ENCODE data around the gene ANKRD22. TPM values are rescaled to one million over a fixed set of nuclear protein-coding genes. Genes with fewer than 3 reads are reported as not detected.

Gene ANKRD22
- total and polyA plus RNA-seq, 2 of the 8 experiments (the other 6 are each of a cell fraction or from before 2014, with no cell fraction given) = 0.68 TPM; not detected in 1

GRCh38 chr10:88782222-88782621, 69.4 kb downstream of the ANKRD22 start (continued):
- TF ChIP-seq KDM4A (IDR thresholded peaks at IDR 0.05; ENCODE audit: low read depth, low read length, severe bottlenecking) = no peak
- TF ChIP-seq SP1 (IDR thresholded peaks at IDR 0.05; ENCODE audit: low read depth, low read length) = no peak
- TF ChIP-seq BACH1 (IDR thresholded peaks at IDR 0.05; ENCODE audit: low read length) = no peak
